Hepatocyte (in vitro differentiated cells): ENCODE data around the gene LAMP2.

ENCODE experiments used
- CTCF ChIP-seq: fragments of 200-600 bp; sonication (generic); IDR thresholded peaks from 2 replicates; pipeline ENCODE4 v1.5.1; 2016; ENCODE audit warnings: antibody characterized with exemption, mild to moderate bottlenecking; ENCODE audit not compliant: poor library complexity
- EZH2 ChIP-seq: fragments of 200-600 bp; sonication (generic); IDR thresholded peaks from 2 replicates; pipeline ENCODE4 v1.6.1; 2016; ENCODE audit warnings: antibody characterized with exemption, mild to moderate bottlenecking, borderline replicate concordance
- EZH2phosphoT487 ChIP-seq: fragments of 200-600 bp; sonication (generic); IDR thresholded peaks from one replicate; pipeline ENCODE4 v1.6.1; 2018; ENCODE audit warnings: antibody characterized with exemption, mild to moderate bottlenecking, low read depth, moderate library complexity; ENCODE audit not compliant: unreplicated experiment, severe bottlenecking

GRCh38 chrX:120379937-120380681 lies 89.0 kb downstream of the LAMP2 start:
- TF ChIP-seq CTCF (no peak), EZH2 (no peak), EZH2phosphoT487 (no peak)
